SK-N-MC (cell line): ENCODE results near the gene BCAS1.

Experiments
- EZH2 ChIP-seq: fragments of 200-600 bp; sonication (generic); IDR thresholded peaks from one replicate; pipeline ENCODE4 v1.6.1; 2017; ENCODE audit warnings: antibody characterized with exemption
- POLR2AphosphoS5 ChIP-seq: IDR thresholded peaks from 2 replicates; pipeline ENCODE4 v1.6.1; 2012; ENCODE audit warnings: mild to moderate bottlenecking, low read depth, low read length, borderline replicate concordance

- TF ChIP-seq POLR2AphosphoS5: no peak
- no peak for TF ChIP-seq EZH2
Measured at GRCh38 chr20:53905820-53906191, 164.6 kb downstream of the BCAS1 start.
